ENCODE results near the gene BEST1.

BEST1 gene

GRCh38 chr11:61916737-61917333, 33.3 kb upstream of the BEST1 start:
- no peak overlapping the region for H2AFZ ChIP-seq (ENCODE audit: low read length)

GRCh38 chr11:61917334-61918109, 32.6 kb upstream of the BEST1 start, which contains the start of gene RAB3IL1:
TSS of gene RAB3IL1 (minus strand) at chr11:61917566. CDS start at chr11:61917367, 199 bp downstream.
- Histone ChIP-seq H3K36me3 (ENCODE audit: insufficient read depth, low read length) (no peaks in the 10 kb centered on the region), H3K79me2 (ENCODE audit: insufficient read depth, low read length) (no peaks in the 10 kb centered on the region), H3K4me2 (ENCODE audit: low read length) (no peak within 1 kb of the TSS), H3K9me2 (ENCODE audit: low read depth, low read length) (no peaks in the 10 kb centered on the region), H3K4me1 (ENCODE audit: insufficient read depth, low read length, severe bottlenecking) (no peaks in the 10 kb centered on the region), H3K27me3 (ENCODE audit: insufficient read depth, low read length) (peaks cover 10% of the 10 kb centered on the region; the same call in 1 of the 2 replicates), H3K9ac (ENCODE audit: low read length) (no peak within 1 kb of the TSS), H3K4me3 (ENCODE audit: low read depth, low read length, poor library complexity, severe bottlenecking) (no peak within 1 kb of the TSS), H3K9me3 (ENCODE audit: low read length) (no peaks in the 10 kb centered on the region), H4K20me1 (ENCODE audit: insufficient read depth, low read length) (no peaks in the 10 kb centered on the region), H2AFZ (ENCODE audit: low read length) (no peak within 1 kb of the TSS), H3F3A (ENCODE audit: insufficient read depth, low read length) (no peaks in the 10 kb centered on the region), H3K27ac (ENCODE audit: low read depth, low read length, poor library complexity, severe bottlenecking) (no peak within 1 kb of the TSS)
- TF ChIP-seq CTCF (IDR thresholded peaks at IDR 0.05; ENCODE audit: low read length) (no peak), EZH2 (IDR thresholded peaks at IDR 0.05; ENCODE audit: borderline replicate concordance, low read length) (no peak)

More at GRCh38 chr11:61916737-61917333, 33.3 kb upstream of the BEST1 start:
- no peaks in the 10 kb centered on the region for H4K20me1 ChIP-seq (ENCODE audit: insufficient read depth, low read length)
- H3K4me3 ChIP-seq (ENCODE audit: low read depth, low read length, poor library complexity, severe bottlenecking): no peak overlapping the region
- no peak overlapping the region for H3K27ac ChIP-seq (ENCODE audit: low read depth, low read length, poor library complexity, severe bottlenecking)
- H3K4me2 ChIP-seq (ENCODE audit: low read length): no peak overlapping the region
- H3K79me2 ChIP-seq (ENCODE audit: insufficient read depth, low read length): no peaks in the 10 kb centered on the region
- no peaks in the 10 kb centered on the region for H3K9me2 ChIP-seq (ENCODE audit: low read depth, low read length)
- H3K27me3 ChIP-seq (ENCODE audit: insufficient read depth, low read length): peaks cover 10% of the 10 kb centered on the region; the same call in 1 of the 2 replicates
- TF ChIP-seq EZH2 (IDR thresholded peaks at IDR 0.05; ENCODE audit: borderline replicate concordance, low read length) (no peak), CTCF (IDR thresholded peaks at IDR 0.05; ENCODE audit: low read length) (no peak)
- no peaks in the 10 kb centered on the region for H3F3A ChIP-seq (ENCODE audit: insufficient read depth, low read length)
- no peaks in the 10 kb centered on the region for H3K9me3 ChIP-seq (ENCODE audit: low read length)
- no peak overlapping the region for H3K9ac ChIP-seq (ENCODE audit: low read length)
- no peaks in the 10 kb centered on the region for H3K4me1 ChIP-seq (ENCODE audit: insufficient read depth, low read length, severe bottlenecking)
- H3K36me3 ChIP-seq (ENCODE audit: insufficient read depth, low read length): no peaks in the 10 kb centered on the region

GRCh38 chr11:61918251-61918937, 31.8 kb upstream of the BEST1 start:
- Histone ChIP-seq H3K9me3 (ENCODE audit: low read length) (no peaks in the 10 kb centered on the region), H3K27me3 (ENCODE audit: insufficient read depth, low read length) (peaks cover 10% of the 10 kb centered on the region; the same call in 1 of the 2 replicates), H3K79me2 (ENCODE audit: insufficient read depth, low read length) (no peaks in the 10 kb centered on the region), H3K27ac (ENCODE audit: low read depth, low read length, poor library complexity, severe bottlenecking) (no peak overlapping the region), H3F3A (ENCODE audit: insufficient read depth, low read length) (no peaks in the 10 kb centered on the region), H3K9me2 (ENCODE audit: low read depth, low read length) (no peaks in the 10 kb centered on the region), H3K4me3 (ENCODE audit: low read depth, low read length, poor library complexity, severe bottlenecking) (no peak overlapping the region), H4K20me1 (ENCODE audit: insufficient read depth, low read length) (no peaks in the 10 kb centered on the region), H3K4me2 (ENCODE audit: low read length) (no peak overlapping the region), H3K9ac (ENCODE audit: low read length) (no peak overlapping the region), H3K4me1 (ENCODE audit: insufficient read depth, low read length, severe bottlenecking) (no peaks in the 10 kb centered on the region), H2AFZ (ENCODE audit: low read length) (no peak overlapping the region), H3K36me3 (ENCODE audit: insufficient read depth, low read length) (no peaks in the 10 kb centered on the region)
- TF ChIP-seq EZH2 (IDR thresholded peaks at IDR 0.05; ENCODE audit: borderline replicate concordance, low read length): no peak
- TF ChIP-seq CTCF (IDR thresholded peaks at IDR 0.05; ENCODE audit: low read length): no peak

Measured in OCI-LY1 (cell line).